ENCODE data around the gene APEX1. TPM values are rescaled to one million over a fixed set of nuclear protein-coding genes. Genes with fewer than 3 reads are reported as not detected.
"Not testable (repeated sequence)": the region's sequence is repeated elsewhere in the genome, so short reads cannot be mapped to it uniquely, and the experiment has no call there.

The APEX1 gene
- total and polyA plus RNA-seq, 4 donors, result 51.1 to 122 (median 75.4) TPM

DNA sequence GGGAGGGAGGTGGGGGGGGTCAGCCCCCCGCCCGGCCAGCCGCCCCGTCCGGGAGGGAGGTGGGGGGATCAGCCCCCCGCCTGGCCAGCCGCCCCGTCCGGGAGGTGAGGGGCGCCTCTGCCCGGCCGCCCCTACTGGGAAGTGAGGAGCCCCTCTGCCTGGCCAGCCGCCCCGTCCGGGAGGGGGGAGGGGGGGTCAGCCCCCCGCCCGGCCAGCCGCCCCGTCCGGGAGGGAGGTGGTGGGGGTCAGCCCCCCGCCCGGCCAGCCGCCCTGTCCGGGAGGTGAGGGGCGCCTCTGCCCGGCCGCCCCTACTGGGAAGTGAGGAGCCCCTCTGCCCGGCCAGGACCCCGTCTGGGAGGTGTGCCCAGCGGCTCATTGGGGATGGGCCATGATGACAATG, 51.7 kb downstream of the APEX1 start:
- intact Hi-C loops (cut with DNase I); ATAC-seq (ENCODE audit: low FRiP score); H3K9me3 ChIP-seq (ENCODE audit: control insufficient read depth, low read length); DNase-seq; H3K4me3 ChIP-seq (ENCODE audit: low read length in 2 of 2); H3K27me3 ChIP-seq (ENCODE audit: control insufficient read depth in 1 of 2, insufficient read depth in 2 of 2, low read length in 1 of 2); H3K27ac ChIP-seq (ENCODE audit: low read depth in 1 of 2, low read length in 2 of 2); H3K4me1 ChIP-seq (ENCODE audit: control insufficient read depth in 1 of 2, insufficient read depth in 2 of 2, low read length in 2 of 2); H3K36me3 ChIP-seq (ENCODE audit: control insufficient read depth in 1 of 2, insufficient read depth in 2 of 2, low read length in 1 of 2): not testable (repeated sequence)
- WGBS, 2 donors, result 82% methylated on average over 6 of the region's 30 CpGs; no CpG with 5 or more reads in 1 of the 2 donors

Other genes starting within 250 kb of the APEX1 start
- not detected for gene OR11H6, start 231.5 kb upstream of the APEX1 start, total RNA-seq
- gene OR11H6, start 231.5 kb upstream of the APEX1 start, polyA plus RNA-seq, result not detected
- gene OR11H7, start 226.2 kb upstream of the APEX1 start, total RNA-seq, result not detected
- gene OR11H7, start 226.2 kb upstream of the APEX1 start, polyA plus RNA-seq, result not detected
- not detected for gene OR11H4, start 215.9 kb upstream of the APEX1 start, total RNA-seq
- not detected for gene OR11H4, start 215.9 kb upstream of the APEX1 start, polyA plus RNA-seq
- gene TTC5, start 149.3 kb upstream of the APEX1 start, total RNA-seq, result 10 to 100 TPM; 12.0 to 15.4 TPM
- gene TTC5, start 149.3 kb upstream of the APEX1 start, polyA plus RNA-seq, result 1 to 10 TPM; 3.0 to 4.3 TPM
- gene CCNB1IP1, start 121.9 kb upstream of the APEX1 start, total RNA-seq, result 10 to 100 TPM; 34.6 to 50.9 TPM
- gene CCNB1IP1, start 121.9 kb upstream of the APEX1 start, polyA plus RNA-seq, result 10 to 100 TPM; 65.5 to 75.4 TPM
- 10 to 100 TPM; 13.4 to 19.5 TPM for gene PARP2, start 111.6 kb upstream of the APEX1 start, total RNA-seq
- gene PARP2, start 111.6 kb upstream of the APEX1 start, polyA plus RNA-seq, result 10 to 100 TPM; 13.4 to 21.4 TPM
- 10 to 100 TPM; 49.0 to 62.4 TPM for gene TEP1, start 41.7 kb upstream of the APEX1 start, total RNA-seq
- gene TEP1, start 41.7 kb upstream of the APEX1 start, polyA plus RNA-seq, result 10 to 100 TPM; 10.3 to 28.2 TPM
- 1 to 10 TPM in 1 of 2 donors, under 1 TPM in 1; 0.39 to 1.3 TPM for gene KLHL33, start 19.1 kb upstream of the APEX1 start, total RNA-seq
- under 1 TPM; 0.25 to 0.41 TPM for gene KLHL33, start 19.1 kb upstream of the APEX1 start, polyA plus RNA-seq
- gene OSGEP, start 414 bp upstream of the APEX1 start, total RNA-seq, result 10 to 100 TPM; 27.5 to 40.0 TPM
- 10 to 100 TPM; 14.9 to 82.1 TPM for gene OSGEP, start 414 bp upstream of the APEX1 start, polyA plus RNA-seq
- gene PIP4P1, start 6.2 kb downstream of the APEX1 start, total RNA-seq, result 10 to 100 TPM; 25.9 to 27.6 TPM
- gene PIP4P1, start 6.2 kb downstream of the APEX1 start, polyA plus RNA-seq, result 10 to 100 TPM; 15.8 to 42.7 TPM
- gene PNP, start 14.2 kb downstream of the APEX1 start, total RNA-seq, result 10 to 100 TPM; 46.2 to 54.1 TPM
- 10 to 100 TPM; 21.9 to 56.5 TPM for gene PNP, start 14.2 kb downstream of the APEX1 start, polyA plus RNA-seq
- gene RNASE10, start 50.3 kb downstream of the APEX1 start, total RNA-seq, result under 1 TPM; 0.78 to 0.96 TPM
- not detected for gene RNASE10, start 50.3 kb downstream of the APEX1 start, polyA plus RNA-seq
- gene RNASE9, start 105.8 kb downstream of the APEX1 start, total RNA-seq, result not detected
- gene RNASE9, start 105.8 kb downstream of the APEX1 start, polyA plus RNA-seq, result not detected
- gene RNASE11, start 132.8 kb downstream of the APEX1 start, total RNA-seq, result not detected
- gene RNASE11, start 132.8 kb downstream of the APEX1 start, polyA plus RNA-seq, result not detected
- not detected for gene RNASE12, start 136.2 kb downstream of the APEX1 start, total RNA-seq
- gene RNASE12, start 136.2 kb downstream of the APEX1 start, polyA plus RNA-seq, result not detected
- not detected for gene OR6S1, start 186.5 kb downstream of the APEX1 start, total RNA-seq
- not detected for gene OR6S1, start 186.5 kb downstream of the APEX1 start, polyA plus RNA-seq
- 10 to 100 TPM; 37.4 to 71.8 TPM for gene RNASE4, start 229.3 kb downstream of the APEX1 start, total RNA-seq
- gene RNASE4, start 229.3 kb downstream of the APEX1 start, polyA plus RNA-seq, result 10 to 100 TPM; 39.3 to 85.1 TPM
- 10 to 100 TPM; 19.7 to 22.1 TPM for gene ANG, start 233.5 kb downstream of the APEX1 start, total RNA-seq
- 10 to 100 TPM; 20.8 to 30.3 TPM for gene ANG, start 233.5 kb downstream of the APEX1 start, polyA plus RNA-seq